Measurements from ENCODE around the gene SF1. TPM values are rescaled to one million over a fixed set of nuclear protein-coding genes. Genes with fewer than 3 reads are reported as not detected.

SF1 gene
- total and polyA plus RNA-seq, 9 of the 15 experiments (the other 6 are each of a cell fraction or from before 2014, with no cell fraction given) = 13.1 to 334 (median 111) TPM

DNA sequence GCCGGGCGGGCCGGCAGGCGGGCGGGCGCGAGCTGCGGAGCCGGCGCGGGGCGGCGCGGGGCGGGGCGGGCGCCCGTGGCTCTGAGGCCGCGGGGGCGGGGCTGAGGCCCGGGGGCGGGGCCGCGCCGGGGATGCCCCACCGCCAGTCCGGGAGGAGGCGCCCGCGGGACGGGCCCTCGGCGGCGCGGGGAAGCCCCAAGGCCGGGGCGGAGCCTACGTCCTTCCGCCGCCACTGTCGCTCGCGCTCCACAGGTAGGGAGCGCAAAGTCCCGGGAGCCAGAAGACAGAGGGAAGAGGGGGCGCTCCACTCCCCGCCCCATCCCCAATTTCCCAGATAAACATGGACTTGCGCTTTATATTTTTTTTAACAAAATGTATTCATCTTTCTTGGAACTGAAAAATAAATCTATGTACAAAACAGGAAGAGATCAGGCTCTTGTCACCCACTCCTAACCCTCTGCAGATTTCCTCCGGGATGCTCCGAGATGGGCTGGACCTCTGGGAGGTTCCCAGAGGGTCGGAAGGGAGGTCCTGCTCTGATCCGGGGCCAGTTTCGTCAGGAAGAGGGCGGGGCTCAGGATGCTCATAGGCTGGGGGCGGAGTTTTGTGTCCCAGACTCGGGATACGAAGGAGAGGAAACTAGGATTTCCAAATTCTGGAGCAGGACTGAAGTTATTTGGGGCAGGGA is 25.0 kb upstream of the SF1 start, which contains the start of gene MAP4K2 (continued):
- TF ChIP-seq CHAMP1 (IDR thresholded peaks at IDR 0.05) (no peak), CTCFL (IDR thresholded peaks at IDR 0.05; ENCODE audit: borderline replicate concordance, insufficient read depth, low read depth, low read length, poor library complexity, severe bottlenecking) (peak; percentile 42), ZFX (CRISPR knock-in tag; IDR thresholded peaks at IDR 0.05) (peak; percentile 9), STAT5B (CRISPR knock-in tag; IDR thresholded peaks at IDR 0.05) (no peak), NR3C1 (CRISPR knock-in tag; IDR thresholded peaks at IDR 0.05) (no peak), FOXA3 (CRISPR knock-in tag; conservative IDR thresholded peaks at IDR 0.05 in 1 of 2, IDR thresholded peaks at IDR 0.05 in 1 of 2) (no peak), ARID1B (IDR thresholded peaks at IDR 0.05) (0 out of 2 replicates have a peak, but pooled peaks have one; percentile 10), CEBPB (tag; IDR thresholded peaks at IDR 0.05) (no peak), HDAC8 (tag; IDR thresholded peaks at IDR 0.05) (no peak), TEAD4 (IDR thresholded peaks at IDR 0.05; ENCODE audit: low read length) (no peak), TEAD4 (CRISPR knock-in tag; IDR thresholded peaks at IDR 0.05; ENCODE audit: borderline replicate concordance) (no peak), POLR2AphosphoS5 (IDR thresholded peaks at IDR 0.05; ENCODE audit: control insufficient read depth, insufficient read depth, low read depth, low read length) (no peak), SIX5 (IDR thresholded peaks at IDR 0.05; ENCODE audit: borderline replicate concordance in 1 of 2, insufficient read depth in 1 of 2, low read depth in 1 of 2, low read length in 2 of 2) (no peak), NUFIP1 (IDR thresholded peaks at IDR 0.05; ENCODE audit: partially characterized antibody) (no peak), ETV5 (CRISPR knock-in tag; IDR thresholded peaks at IDR 0.05; ENCODE audit: low read depth) (0 out of 2 replicates have a peak, but pooled peaks have one; percentile 21), CC2D1A (IDR thresholded peaks at IDR 0.05) (no peak)
- TF ChIP-seq, protein P1, sequence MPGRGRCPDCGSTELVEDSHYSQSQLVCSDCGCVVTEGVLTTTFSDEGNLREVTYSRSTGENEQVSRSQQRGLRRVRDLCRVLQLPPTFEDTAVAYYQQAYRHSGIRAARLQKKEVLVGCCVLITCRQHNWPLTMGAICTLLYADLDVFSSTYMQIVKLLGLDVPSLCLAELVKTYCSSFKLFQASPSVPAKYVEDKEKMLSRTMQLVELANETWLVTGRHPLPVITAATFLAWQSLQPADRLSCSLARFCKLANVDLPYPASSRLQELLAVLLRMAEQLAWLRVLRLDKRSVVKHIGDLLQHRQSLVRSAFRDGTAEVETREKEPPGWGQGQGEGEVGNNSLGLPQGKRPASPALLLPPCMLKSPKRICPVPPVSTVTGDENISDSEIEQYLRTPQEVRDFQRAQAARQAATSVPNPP (IDR thresholded peaks at IDR 0.05; ENCODE audit: borderline replicate concordance, insufficient read depth, insufficient read length) = no peak
- TF ChIP-seq, protein P2, sequence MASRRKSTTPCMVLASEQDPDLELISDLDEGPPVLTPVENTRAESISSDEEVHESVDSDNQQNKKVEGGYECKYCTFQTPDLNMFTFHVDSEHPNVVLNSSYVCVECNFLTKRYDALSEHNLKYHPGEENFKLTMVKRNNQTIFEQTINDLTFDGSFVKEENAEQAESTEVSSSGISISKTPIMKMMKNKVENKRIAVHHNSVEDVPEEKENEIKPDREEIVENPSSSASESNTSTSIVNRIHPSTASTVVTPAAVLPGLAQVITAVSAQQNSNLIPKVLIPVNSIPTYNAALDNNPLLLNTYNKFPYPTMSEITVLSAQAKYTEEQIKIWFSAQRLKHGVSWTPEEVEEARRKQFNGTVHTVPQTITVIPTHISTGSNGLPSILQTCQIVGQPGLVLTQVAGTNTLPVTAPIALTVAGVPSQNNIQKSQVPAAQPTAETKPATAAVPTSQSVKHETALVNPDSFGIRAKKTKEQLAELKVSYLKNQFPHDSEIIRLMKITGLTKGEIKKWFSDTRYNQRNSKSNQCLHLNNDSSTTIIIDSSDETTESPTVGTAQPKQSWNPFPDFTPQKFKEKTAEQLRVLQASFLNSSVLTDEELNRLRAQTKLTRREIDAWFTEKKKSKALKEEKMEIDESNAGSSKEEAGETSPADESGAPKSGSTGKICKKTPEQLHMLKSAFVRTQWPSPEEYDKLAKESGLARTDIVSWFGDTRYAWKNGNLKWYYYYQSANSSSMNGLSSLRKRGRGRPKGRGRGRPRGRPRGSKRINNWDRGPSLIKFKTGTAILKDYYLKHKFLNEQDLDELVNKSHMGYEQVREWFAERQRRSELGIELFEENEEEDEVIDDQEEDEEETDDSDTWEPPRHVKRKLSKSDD (conservative IDR thresholded peaks at IDR 0.05; ENCODE audit: low read length) = no peak

All from K562 (cell line).